ENCODE data around the gene MAP3K3.
"Not testable (repeated sequence)": the region's sequence is repeated elsewhere in the genome, so short reads cannot be mapped to it uniquely, and the experiment has no call there.

The MAP3K3 gene

GRCh38 chr17:63709110-63709509 lies 86.9 kb downstream of the MAP3K3 start:
- DNase-seq = no peak

GRCh38 chr17:63714550-63715277 lies 92.5 kb downstream of the MAP3K3 start:
- DNase-seq = no peak

- no peak for DNase-seq
Observed at GRCh38 chr17:63716426-63716825, 94.2 kb downstream of the MAP3K3 start.

- DNase-seq = no peak
Observed at GRCh38 chr17:63718988-63719387, 96.8 kb downstream of the MAP3K3 start.

- DNase-seq = not testable (repeated sequence)
Observed at GRCh38 chr17:63720194-63720593, 98.0 kb downstream of the MAP3K3 start.

- DNase-seq = no peak
Observed at GRCh38 chr17:63722403-63722802, 100.2 kb downstream of the MAP3K3 start.

- DNase-seq = no peak
Observed at GRCh38 chr17:63735691-63736090, 113.5 kb downstream of the MAP3K3 start.

- DNase-seq = no peak
Observed at GRCh38 chr17:63740464-63741142, 118.4 kb downstream of the MAP3K3 start.

- no peak for DNase-seq
Observed at GRCh38 chr17:63741143-63741407, 118.9 kb downstream of the MAP3K3 start.

GRCh38 chr17:63741408-63742173 lies 119.4 kb downstream of the MAP3K3 start, which contains the start of gene STRADA:
Gene STRADA, minus strand, starts transcription at chr17:63741799. Its CDS starts 13,430 bp downstream, at chr17:63728369.
- peak; percentile 98 to 99 for DNase-seq
